ENCODE results near the gene HYAL3.

GRCh38 chr3:50319181-50319893, 20.1 kb upstream of the HYAL3 start:
- no peak for TF ChIP-seq CTCF (IDR thresholded peaks at IDR 0.05)
- TF ChIP-seq POLR2A (IDR thresholded peaks at IDR 0.05): no peak

Data from lower leg skin (tissue), 3 donors.